ENCODE measurements around the gene NUFIP1.

Gene NUFIP1

GRCh38 chr13:44921246-44921877, 67.9 kb downstream of the NUFIP1 start:
- TF ChIP-seq CTCF (IDR thresholded peaks at IDR 0.05) = no peak
- no peak overlapping the region for H3K4me3 ChIP-seq
- no peak for DNase-seq (ENCODE audit: low spot score)
- peak overlapping the region; percentile 93 to 95 for H3K27ac ChIP-seq

- Histone ChIP-seq H3K4me3 (no peak overlapping the region), H3K27ac (peak overlapping the region; percentile 93 to 95)
- DNase-seq (ENCODE audit: low spot score) = no peak
- TF ChIP-seq CTCF (IDR thresholded peaks at IDR 0.05) = no peak
These were observed 69.3 kb downstream of the NUFIP1 start for GRCh38 chr13:44920013-44920412.

GRCh38 chr13:44919104-44919804, 70.0 kb downstream of the NUFIP1 start:
- Histone ChIP-seq H3K27ac (peak overlapping the region; percentile 93 to 95), H3K4me3 (peak overlapping the region; percentile 64)
- DNase-seq (ENCODE audit: low spot score) = no peak
- no peak for TF ChIP-seq CTCF (IDR thresholded peaks at IDR 0.05)

GRCh38 chr13:44918326-44919103, 70.8 kb downstream of the NUFIP1 start:
- H3K27ac ChIP-seq = peak overlapping the region; percentile 93 to 95
- peak overlapping the region; percentile 64 for H3K4me3 ChIP-seq
- peak; percentile 98 for DNase-seq (ENCODE audit: low spot score)
- peak; percentile 65 for TF ChIP-seq CTCF (IDR thresholded peaks at IDR 0.05)

GRCh38 chr13:44917589-44918325, 71.5 kb downstream of the NUFIP1 start:
- peak; percentile 5 for TF ChIP-seq CTCF (IDR thresholded peaks at IDR 0.05)
- Histone ChIP-seq H3K27ac (peak overlapping the region; percentile 93 to 95), H3K4me3 (peak overlapping the region; percentile 64)
- DNase-seq (ENCODE audit: low spot score) = peak; percentile 97

GRCh38 chr13:44912278-44913016, 76.8 kb downstream of the NUFIP1 start:
- H3K4me3 ChIP-seq = no peak overlapping the region
- TF ChIP-seq CTCF (IDR thresholded peaks at IDR 0.05) = no peak
- H3K27ac ChIP-seq = no peak overlapping the region
- no peak for DNase-seq (ENCODE audit: low spot score)
